Measurements from ENCODE around the gene CTF1.

CTF1 gene

DNA sequence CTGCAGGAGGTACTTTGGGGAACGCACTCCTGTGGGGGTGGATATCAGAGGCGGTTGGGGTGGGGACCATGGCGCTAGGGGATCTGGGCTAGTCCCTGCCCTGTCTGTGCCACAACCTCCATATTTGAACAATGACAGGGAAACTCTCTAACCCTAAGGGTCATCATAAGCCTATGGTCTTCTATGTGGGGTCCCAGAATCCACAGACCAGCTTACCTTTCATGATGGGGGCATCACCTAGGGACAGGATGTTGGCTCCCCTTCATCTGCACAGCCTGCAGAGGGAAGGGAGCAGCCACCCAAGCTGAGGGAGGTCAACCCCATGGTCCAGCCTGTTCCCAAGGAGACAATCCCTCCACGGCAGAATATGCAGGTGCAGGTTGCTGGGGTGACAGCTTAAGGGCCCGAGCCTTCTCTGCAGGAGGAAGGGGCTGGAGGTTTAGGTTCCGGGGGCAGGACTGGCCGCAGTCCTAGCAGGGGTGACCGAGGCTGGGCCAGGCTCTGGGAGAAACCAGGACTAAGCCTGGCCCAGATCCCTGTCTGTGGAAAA, 54.2 kb downstream of the CTF1 start:
- in situ Hi-C loops (cut with HindIII; ENCODE audit: low sequenced_read_pairs): no loop called here

DNA sequence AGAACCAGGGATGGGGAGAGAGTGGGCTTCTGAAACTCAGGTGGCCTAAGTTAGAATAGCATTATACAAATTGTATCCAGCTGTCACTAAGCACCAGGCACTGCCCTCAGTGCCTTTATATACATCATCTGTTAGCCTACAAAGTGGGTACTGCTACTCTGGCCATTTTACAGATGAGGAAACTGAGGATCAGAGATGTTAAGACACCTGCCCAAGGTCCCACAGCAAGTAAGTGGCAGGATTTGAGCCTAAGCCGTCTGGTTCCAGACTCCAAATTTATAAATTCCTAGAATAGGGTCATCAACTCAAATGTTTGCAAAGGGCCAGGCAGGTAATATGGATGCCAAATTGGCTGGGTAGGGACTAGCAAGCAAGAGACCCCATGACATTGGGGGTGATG, 54.8 kb downstream of the CTF1 start:
- in situ Hi-C loops (cut with HindIII; ENCODE audit: low sequenced_read_pairs): no loop called here

DNA sequence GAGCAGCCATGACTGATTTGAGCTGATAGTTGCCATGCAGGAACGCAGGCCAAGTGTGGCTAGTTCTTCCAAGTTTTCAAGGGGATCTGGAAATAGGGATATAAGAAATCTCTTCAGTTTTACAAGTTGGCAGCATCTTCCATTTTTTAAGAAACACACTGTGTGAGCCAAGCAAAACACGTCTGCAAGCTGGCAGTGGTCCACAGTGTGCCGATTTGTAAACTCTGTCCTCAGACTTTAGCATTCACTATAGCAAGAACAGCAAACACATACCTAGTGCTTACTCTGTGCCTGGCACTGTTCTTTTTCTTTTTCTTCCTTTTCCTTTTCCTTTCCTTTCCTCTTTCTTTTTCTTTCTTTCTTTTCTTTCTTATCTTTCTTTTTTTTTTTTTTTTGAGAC, 55.3 kb downstream of the CTF1 start:
- in situ Hi-C loops (cut with HindIII; ENCODE audit: low sequenced_read_pairs): no loop called here

DNA sequence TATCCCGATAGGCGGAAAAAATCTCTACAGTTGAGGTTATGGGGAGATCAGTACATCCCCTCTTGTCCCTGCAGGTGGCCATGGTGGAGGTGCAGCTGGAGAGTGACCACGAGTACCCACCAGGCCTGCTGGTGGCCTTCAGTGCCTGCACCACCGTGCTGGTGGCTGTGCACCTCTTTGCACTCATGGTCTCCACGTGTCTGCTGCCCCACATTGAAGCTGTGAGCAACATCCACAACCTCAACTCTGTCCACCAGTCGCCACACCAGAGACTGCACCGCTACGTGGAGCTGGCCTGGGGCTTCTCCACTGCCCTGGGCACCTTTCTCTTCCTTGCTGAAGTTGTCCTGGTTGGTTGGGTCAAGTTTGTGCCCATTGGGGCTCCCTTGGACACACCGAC, 56.7 kb downstream of the CTF1 start:
- in situ Hi-C loops (cut with HindIII; ENCODE audit: low sequenced_read_pairs): no loop called here

Data from endothelial cell of hepatic sinusoid (primary cell).